Stimulated activated naive CD8-positive, alpha-beta T cell treated with anti-CD3 and anti-CD28 coated beads, Interleukin-15, amount 100 ng/mL, for 72 hours (primary cell): ENCODE measurements around the gene RAB11FIP4.

Source experiments
- ATAC-seq: fragments of 150-1000 bp; cut with Tn5 transposase; 2 replicates; pipeline ENCODE4 v1.10.0; 2021; ENCODE audit warnings: mild to moderate bottlenecking, moderate library complexity
- DNase-seq, 2 donors: peaks; one replicate each; pipeline ENCODE4 v3.0.0; 2021 to 2022
- H3K27ac Mint-ChIP-seq, 2 donors: one replicate each; pipeline ENCODE4 v1.8.0; 2022; ENCODE audit warnings: mild to moderate bottlenecking in 2 of 2, mixed read lengths in 2 of 2, moderate library complexity in 2 of 2
- H3K27me3 Mint-ChIP-seq: one replicate; pipeline ENCODE4 v1.8.0; 2022; ENCODE audit warnings: mixed read lengths
- H3K4me1 Mint-ChIP-seq: one replicate; pipeline ENCODE4 v1.8.0; 2022; ENCODE audit warnings: mild to moderate bottlenecking, mixed read lengths
- H3K4me3 Mint-ChIP-seq, 2 donors: one replicate each; pipeline ENCODE4 v1.8.0; 2022; ENCODE audit warnings: mild to moderate bottlenecking in 2 of 2, mixed read lengths in 2 of 2, moderate library complexity in 1 of 2
- H3K9me3 Mint-ChIP-seq, 2 donors: one replicate each; pipeline ENCODE4 v1.8.0; 2022; ENCODE audit warnings: mixed read lengths in 2 of 2

RAB11FIP4 gene

DNA sequence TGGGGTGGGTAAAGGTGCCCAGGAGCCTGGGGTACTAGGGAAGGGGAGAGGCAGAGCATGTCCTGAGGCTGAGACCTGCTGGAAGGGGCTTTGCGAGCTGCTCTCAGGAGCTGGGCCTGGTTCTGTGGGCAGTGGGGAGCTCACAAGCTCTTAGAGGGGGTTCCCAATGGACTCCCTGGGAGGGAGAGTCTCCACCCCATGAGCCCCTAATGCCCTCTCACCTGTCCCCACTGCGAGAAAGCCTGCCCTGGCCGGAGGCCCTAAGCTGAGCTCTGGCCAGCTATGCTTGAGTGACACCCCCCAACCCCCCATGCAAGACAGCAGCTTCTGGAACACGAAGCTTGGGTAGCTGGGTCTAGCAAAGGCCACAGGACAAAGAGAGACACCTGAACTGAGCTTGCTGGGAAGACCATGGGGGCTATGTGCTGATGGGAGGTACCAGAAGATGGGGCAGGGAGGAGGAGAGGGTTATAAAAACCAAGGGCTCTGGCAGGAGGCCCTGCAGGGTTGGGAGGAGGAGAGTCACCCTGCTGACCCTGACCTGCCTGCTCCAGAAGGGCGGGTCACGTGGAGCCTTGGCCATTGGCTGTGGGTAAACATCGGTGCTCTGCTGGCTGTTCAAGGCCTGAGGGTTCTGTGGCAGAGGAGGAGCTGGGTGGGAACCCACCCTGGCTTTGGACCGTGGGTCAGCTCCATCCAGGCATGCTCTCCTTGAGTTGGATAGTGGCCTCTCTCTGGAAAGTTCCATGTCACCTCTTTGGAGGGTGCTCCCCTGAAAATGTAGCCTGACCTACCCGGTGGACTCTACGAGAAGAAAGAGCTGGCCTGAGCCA is 106.7 kb downstream of the RAB11FIP4 start:
- Mint-ChIP-seq H3K4me1 (peaks cover 91% of the 10 kb centered on the region), H3K27me3 (no peaks in the 10 kb centered on the region), H3K9me3 (no peaks in the 10 kb centered on the region), H3K4me3 (no peak overlapping the region), H3K27ac (peak overlapping the region in 1 of 2 donors; percentile 49)
- ATAC-seq (no peak), DNase-seq (no peak)

- peaks cover 81% of the 10 kb centered on the region for H3K4me1 Mint-ChIP-seq
- H3K27me3 Mint-ChIP-seq, result no peaks in the 10 kb centered on the region
- ATAC-seq (peak; percentile 63), DNase-seq (no peak)
- no peaks in the 10 kb centered on the region for H3K9me3 Mint-ChIP-seq
- H3K27ac Mint-ChIP-seq, result no peak overlapping the region
- peak overlapping the region in 1 of 2 donors; percentile 39 for H3K4me3 Mint-ChIP-seq
Observed at GRCh38 chr17:31499771-31500554, 108.5 kb downstream of the RAB11FIP4 start.

- no peak for ATAC-seq
- H3K9me3 Mint-ChIP-seq, result no peaks in the 10 kb centered on the region
- H3K27ac Mint-ChIP-seq, result no peak overlapping the region
- no peaks in the 10 kb centered on the region for H3K27me3 Mint-ChIP-seq
- no peak for DNase-seq
- peaks cover 67% of the 10 kb centered on the region for H3K4me1 Mint-ChIP-seq
- H3K4me3 Mint-ChIP-seq, result no peak overlapping the region
Observed at GRCh38 chr17:31506517-31506916, 115.0 kb downstream of the RAB11FIP4 start.

DNA sequence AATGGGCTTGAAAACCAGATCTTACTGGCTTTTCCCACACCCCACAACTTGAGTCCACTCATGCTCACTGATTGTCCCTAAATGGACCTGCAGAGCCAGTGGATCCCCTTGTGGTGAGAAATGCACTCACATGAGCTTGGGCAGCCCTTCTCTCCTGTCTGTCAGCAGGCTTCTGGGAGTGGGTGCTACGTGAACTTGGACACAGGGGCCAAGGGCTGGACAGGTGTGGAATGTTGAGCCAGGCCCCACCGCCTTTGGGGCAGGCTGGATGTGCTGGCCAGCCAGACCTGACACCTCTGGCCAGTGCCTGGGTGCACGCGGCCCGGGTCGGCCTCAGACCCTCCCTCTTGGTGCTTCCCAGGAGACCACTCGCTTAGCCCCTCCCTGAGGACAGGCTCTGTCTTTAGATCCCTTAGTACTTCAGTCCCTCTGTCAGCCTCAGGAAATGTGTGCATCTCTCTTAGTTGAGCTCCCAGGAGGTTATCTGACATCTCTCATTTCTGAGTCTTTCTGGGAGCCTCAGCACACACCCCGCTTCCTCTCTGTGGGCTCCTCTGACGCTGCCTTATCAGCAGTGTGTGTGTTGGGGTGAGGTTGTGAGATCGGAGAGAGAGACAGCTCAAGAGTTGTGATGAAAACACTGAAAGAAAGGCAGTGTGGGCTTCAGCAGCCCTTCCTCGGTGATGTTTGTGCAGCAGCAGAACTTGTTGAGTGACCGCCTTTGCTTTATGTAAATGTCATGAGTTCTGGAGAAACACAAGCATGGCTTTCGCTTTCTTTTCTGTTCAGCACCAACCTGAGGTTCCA is 117.0 kb downstream of the RAB11FIP4 start:
- Mint-ChIP-seq H3K9me3 (no peaks in the 10 kb centered on the region), H3K4me3 (peak overlapping the region; percentile 85 to 95), H3K27me3 (no peaks in the 10 kb centered on the region), H3K4me1 (peaks cover 63% of the 10 kb centered on the region), H3K27ac (peak overlapping the region; percentile 100)
- DNase-seq, result peak; percentile 59 to 70
- ATAC-seq, result peak; percentile 85

DNA sequence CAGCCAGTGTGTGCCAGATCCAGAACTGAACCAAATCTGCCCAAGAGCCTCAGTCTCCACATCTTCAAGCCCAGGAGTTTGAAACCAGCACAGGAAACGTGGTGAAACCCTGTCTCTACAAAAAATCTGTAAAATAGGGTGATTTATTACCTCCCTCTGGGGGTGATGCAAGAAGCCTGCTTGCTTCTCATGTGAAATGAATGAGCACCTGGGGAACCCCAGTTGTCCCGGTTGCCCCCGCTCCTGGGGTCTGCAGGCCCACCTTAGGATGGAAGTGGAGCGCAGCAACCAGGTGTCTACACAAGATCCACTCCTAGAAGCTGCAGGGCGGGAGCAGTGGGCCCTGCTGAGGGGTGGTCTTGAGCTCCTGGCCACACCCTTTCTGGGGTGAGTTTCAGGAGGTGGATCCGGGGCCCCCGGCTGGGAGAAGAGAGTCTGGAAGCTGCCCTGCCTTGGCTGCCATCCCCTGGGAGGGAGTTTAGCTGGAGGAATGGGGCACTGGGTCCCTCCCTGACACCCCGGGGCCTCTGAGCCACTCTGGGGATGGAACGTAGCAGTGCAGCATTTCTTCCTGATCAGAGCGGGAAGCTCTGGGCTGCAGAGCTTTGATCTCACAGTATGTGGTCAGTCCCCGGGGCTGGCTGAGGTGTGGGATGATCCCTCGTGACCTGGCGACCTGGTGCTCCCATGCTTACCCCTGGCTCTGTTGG is 117.8 kb downstream of the RAB11FIP4 start:
- peak in 1 of 2 donors; percentile 42 for DNase-seq
- Mint-ChIP-seq H3K4me3 (peak overlapping the region; percentile 85 to 95), H3K27ac (peak overlapping the region; percentile 100), H3K27me3 (no peaks in the 10 kb centered on the region), H3K9me3 (no peaks in the 10 kb centered on the region), H3K4me1 (peaks cover 70% of the 10 kb centered on the region)
- peak; percentile 49 for ATAC-seq

- Mint-ChIP-seq H3K4me1 (peaks cover 74% of the 10 kb centered on the region), H3K9me3 (no peaks in the 10 kb centered on the region), H3K4me3 (peak overlapping the region; percentile 85 to 95), H3K27ac (peak overlapping the region; percentile 100), H3K27me3 (no peaks in the 10 kb centered on the region)
- ATAC-seq (no peak), DNase-seq (no peak)
Observed at GRCh38 chr17:31509805-31510177, 118.3 kb downstream of the RAB11FIP4 start.

GRCh38 chr17:31510308-31511194 is 119.1 kb downstream of the RAB11FIP4 start:
- ATAC-seq (peak; percentile 16), DNase-seq (peak in 1 of 2 donors; percentile 32)
- no peaks in the 10 kb centered on the region for H3K27me3 Mint-ChIP-seq
- peak overlapping the region; percentile 85 to 95 for H3K4me3 Mint-ChIP-seq
- H3K4me1 Mint-ChIP-seq, result peaks cover 79% of the 10 kb centered on the region
- peak overlapping the region; percentile 100 for H3K27ac Mint-ChIP-seq
- H3K9me3 Mint-ChIP-seq, result no peaks in the 10 kb centered on the region

GRCh38 chr17:31511195-31511578 is 119.7 kb downstream of the RAB11FIP4 start:
- Mint-ChIP-seq H3K4me3 (peak overlapping the region in 1 of 2 donors; percentile 85), H3K27me3 (no peaks in the 10 kb centered on the region), H3K27ac (no peak overlapping the region), H3K4me1 (peaks cover 85% of the 10 kb centered on the region), H3K9me3 (no peaks in the 10 kb centered on the region)
- DNase-seq (no peak), ATAC-seq (no peak)

GRCh38 chr17:31511580-31511979 is 120.1 kb downstream of the RAB11FIP4 start:
- H3K27ac Mint-ChIP-seq, result no peak overlapping the region
- no peaks in the 10 kb centered on the region for H3K9me3 Mint-ChIP-seq
- no peak overlapping the region for H3K4me3 Mint-ChIP-seq
- DNase-seq, result no peak
- ATAC-seq, result no peak
- no peaks in the 10 kb centered on the region for H3K27me3 Mint-ChIP-seq
- H3K4me1 Mint-ChIP-seq, result peaks cover 89% of the 10 kb centered on the region

- no peaks in the 10 kb centered on the region for H3K9me3 Mint-ChIP-seq
- ATAC-seq (no peak), DNase-seq (no peak)
- H3K4me3 Mint-ChIP-seq, result no peak overlapping the region
- H3K27me3 Mint-ChIP-seq, result no peaks in the 10 kb centered on the region
- H3K27ac Mint-ChIP-seq, result peak overlapping the region; percentile 37 to 90
- H3K4me1 Mint-ChIP-seq, result peaks cover 89% of the 10 kb centered on the region
Observed at GRCh38 chr17:31512104-31512740, 120.7 kb downstream of the RAB11FIP4 start.

DNA sequence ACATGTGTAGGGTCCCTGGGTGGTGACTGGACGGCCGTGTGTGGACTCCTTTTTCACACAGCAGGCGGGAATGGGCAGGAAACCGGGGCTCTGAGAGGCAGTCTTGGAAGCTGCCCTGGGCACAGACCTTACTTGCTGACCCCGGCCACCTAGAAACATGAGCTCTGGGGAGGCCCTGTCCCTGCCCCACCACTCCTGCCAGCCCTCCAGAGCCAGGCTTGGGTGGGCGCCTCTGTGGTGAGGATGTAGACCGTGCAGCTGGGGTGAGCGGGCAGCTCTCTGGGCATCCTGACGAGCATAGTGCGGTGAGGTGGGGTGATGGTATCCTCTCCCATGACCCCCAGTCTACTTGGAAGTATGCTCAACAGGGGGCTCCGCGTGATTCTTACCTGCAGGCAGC is 121.3 kb downstream of the RAB11FIP4 start:
- DNase-seq, result no peak
- Mint-ChIP-seq H3K27me3 (no peaks in the 10 kb centered on the region), H3K4me3 (no peak overlapping the region), H3K27ac (no peak overlapping the region), H3K4me1 (peaks cover 89% of the 10 kb centered on the region), H3K9me3 (no peaks in the 10 kb centered on the region)
- no peak for ATAC-seq

GRCh38 chr17:31513731-31514427 is 122.4 kb downstream of the RAB11FIP4 start:
- H3K27me3 Mint-ChIP-seq, result no peaks in the 10 kb centered on the region
- H3K4me3 Mint-ChIP-seq, result no peak overlapping the region
- no peak for ATAC-seq
- H3K4me1 Mint-ChIP-seq, result peaks cover 78% of the 10 kb centered on the region
- H3K9me3 Mint-ChIP-seq, result no peaks in the 10 kb centered on the region
- H3K27ac Mint-ChIP-seq, result peak overlapping the region; percentile 85 to 96
- no peak for DNase-seq

- ATAC-seq (no peak), DNase-seq (no peak)
- no peak overlapping the region for H3K4me3 Mint-ChIP-seq
- H3K4me1 Mint-ChIP-seq, result peaks cover 64% of the 10 kb centered on the region
- H3K9me3 Mint-ChIP-seq, result no peaks in the 10 kb centered on the region
- no peaks in the 10 kb centered on the region for H3K27me3 Mint-ChIP-seq
- peak overlapping the region in 1 of 2 donors; percentile 96 for H3K27ac Mint-ChIP-seq
Observed at GRCh38 chr17:31515267-31515666, 123.8 kb downstream of the RAB11FIP4 start.
